ENCODE measurements around the gene CADM2.
"Not testable (repeated sequence)": the region's sequence is repeated elsewhere in the genome, so short reads cannot be mapped to it uniquely, and the experiment has no call there.

CADM2 gene

GRCh38 chr3:85481411-85482212 is 522.8 kb downstream of the CADM2 start:
- H3K27ac ChIP-seq, result no peak overlapping the region
- TF ChIP-seq ZFX (IDR thresholded peaks at IDR 0.05) (no peak), CTCF (conservative IDR thresholded peaks at IDR 0.05) (no peak)

- no peak for TF ChIP-seq CTCF (conservative IDR thresholded peaks at IDR 0.05)
- TF ChIP-seq ZFX (IDR thresholded peaks at IDR 0.05), result no peak
These were observed 523.4 kb downstream of the CADM2 start for GRCh38 chr3:85482213-85482490.

GRCh38 chr3:85483986-85484385 is 525.2 kb downstream of the CADM2 start:
- H3K27ac ChIP-seq, result no peak overlapping the region
- TF ChIP-seq ZFX (IDR thresholded peaks at IDR 0.05), result no peak
- TF ChIP-seq CTCF (conservative IDR thresholded peaks at IDR 0.05), result no peak

More at GRCh38 chr3:85482213-85482490, 523.4 kb downstream of the CADM2 start:
- no peak overlapping the region for H3K27ac ChIP-seq

- TF ChIP-seq CTCF (conservative IDR thresholded peaks at IDR 0.05) (no peak), ZFX (IDR thresholded peaks at IDR 0.05) (no peak)
- no peak overlapping the region for H3K27ac ChIP-seq
These were observed 528.6 kb downstream of the CADM2 start for GRCh38 chr3:85487375-85487774.

GRCh38 chr3:85495602-85496001 is 536.8 kb downstream of the CADM2 start:
- TF ChIP-seq ZFX (IDR thresholded peaks at IDR 0.05), result no peak
- no peak for TF ChIP-seq CTCF (conservative IDR thresholded peaks at IDR 0.05)
- H3K27ac ChIP-seq, result no peak overlapping the region

- no peak for TF ChIP-seq CTCF (conservative IDR thresholded peaks at IDR 0.05)
- H3K27ac ChIP-seq, result no peak overlapping the region
These were observed 539.4 kb downstream of the CADM2 start for GRCh38 chr3:85498177-85498576.

- H3K27ac ChIP-seq, result no peak overlapping the region
- TF ChIP-seq ZFX (IDR thresholded peaks at IDR 0.05), result no peak
- no peak for TF ChIP-seq CTCF (conservative IDR thresholded peaks at IDR 0.05)
These were observed 543.5 kb downstream of the CADM2 start for GRCh38 chr3:85502148-85502875.

GRCh38 chr3:85504129-85504784 is 545.5 kb downstream of the CADM2 start:
- not testable (repeated sequence) for H3K27ac ChIP-seq

- H3K27ac ChIP-seq, result not testable (repeated sequence)
These were observed 546.2 kb downstream of the CADM2 start for GRCh38 chr3:85504785-85505511.

GRCh38 chr3:85507052-85507451 is 548.3 kb downstream of the CADM2 start:
- not testable (repeated sequence) for H3K27ac ChIP-seq
